GM21390 (cell line): ENCODE results near the gene SPAG8.

Experiments
- ATAC-seq: cut with Tn5 transposase; IDR thresholded peaks from one replicate; pipeline ENCODE4 v1.9.1; 2021; ENCODE audit not compliant: unreplicated experiment

Gene SPAG8

DNA sequence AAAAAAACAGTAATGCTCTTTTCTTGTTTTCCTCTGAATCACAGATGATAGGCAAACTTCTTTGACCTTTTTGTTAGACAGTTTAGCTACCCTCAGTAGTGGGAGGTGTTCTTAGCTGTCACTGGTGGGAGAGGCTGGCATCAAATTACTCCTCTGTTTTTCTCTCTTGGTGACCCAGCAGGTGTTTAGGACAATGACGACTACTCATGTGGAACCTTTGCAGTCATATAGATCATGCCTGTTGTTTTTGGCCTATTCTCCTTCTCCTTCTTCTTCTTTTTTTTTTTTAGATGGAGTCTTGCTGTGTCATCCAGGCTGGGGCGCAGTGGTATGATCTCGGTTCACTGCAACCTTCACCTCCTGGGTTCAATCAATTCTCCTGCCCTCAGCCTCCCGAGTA, 36.0 kb downstream of the SPAG8 start:
- ATAC-seq: no peak

DNA sequence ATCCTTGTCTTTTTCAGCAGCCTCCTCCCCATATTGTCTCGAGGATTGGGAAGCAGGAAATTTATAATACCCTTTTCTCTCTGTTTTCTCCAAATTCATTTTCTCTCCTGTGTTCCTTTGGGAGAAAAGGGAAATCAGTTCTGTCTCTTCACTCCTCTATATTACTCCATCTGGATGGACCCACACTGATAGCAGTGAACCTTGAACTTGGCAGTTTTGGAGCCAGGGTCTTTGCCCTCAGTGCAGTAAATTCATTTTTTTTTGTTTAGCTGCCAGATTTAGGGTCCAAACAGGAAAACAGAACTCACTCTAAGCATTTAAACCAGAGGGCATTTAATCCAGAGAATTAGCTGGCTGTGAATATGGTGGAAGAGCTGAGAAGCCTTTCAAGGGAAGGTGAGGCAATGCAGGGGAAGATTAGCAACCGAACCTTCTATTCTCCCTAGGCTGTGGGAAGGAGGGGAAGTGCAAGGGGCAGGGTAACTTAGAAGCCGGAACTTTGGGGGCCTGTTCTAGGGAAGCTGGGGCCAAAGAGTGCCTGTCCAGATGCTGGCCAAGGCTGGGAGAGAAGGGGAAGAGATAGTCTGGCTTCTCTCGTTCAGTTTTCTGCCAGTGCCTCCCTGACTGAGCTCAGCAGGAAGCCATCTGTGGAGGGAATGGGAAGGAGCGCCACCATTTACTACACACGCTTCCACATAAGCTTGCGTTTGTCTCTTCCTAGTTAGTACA, 37.0 kb downstream of the SPAG8 start:
- ATAC-seq: no peak

DNA sequence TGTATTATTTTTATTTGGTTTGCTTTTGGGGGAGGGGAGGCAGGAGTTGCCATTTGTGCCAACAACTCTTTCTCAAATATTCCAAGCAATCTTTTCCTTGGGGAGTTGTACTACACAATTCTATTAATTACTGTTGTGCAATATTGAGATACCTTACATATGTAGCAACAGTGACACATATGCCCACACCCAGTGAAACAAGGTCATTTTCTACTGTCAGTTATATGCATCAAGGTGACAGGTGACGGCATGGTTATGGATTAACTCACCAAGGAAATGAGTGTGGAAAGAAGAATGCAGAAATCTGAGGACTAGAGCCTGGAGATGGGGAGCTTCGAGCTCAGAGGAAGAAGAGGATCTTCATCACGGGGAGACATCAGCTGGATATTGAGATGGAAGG, 40.1 kb downstream of the SPAG8 start:
- ATAC-seq: no peak

DNA sequence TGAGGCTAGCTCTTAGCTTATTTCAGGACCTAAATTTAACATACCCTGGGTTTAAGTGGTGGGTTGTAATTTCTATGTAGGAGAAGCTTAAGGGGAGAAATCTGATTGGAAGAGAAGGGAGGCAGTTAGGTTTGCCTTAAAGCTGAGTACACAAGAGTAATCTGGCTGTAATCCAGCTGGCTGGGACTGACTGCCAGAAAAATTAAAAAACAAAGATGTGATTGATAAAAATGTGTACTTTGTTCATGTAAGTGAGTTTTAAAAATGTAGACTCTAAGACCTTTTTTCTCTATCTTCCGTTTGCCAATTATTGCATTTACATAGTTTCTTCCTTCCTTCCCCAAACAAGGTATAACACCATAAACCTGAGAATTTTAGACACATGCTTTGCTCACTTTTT, 40.5 kb downstream of the SPAG8 start:
- no peak for ATAC-seq

DNA sequence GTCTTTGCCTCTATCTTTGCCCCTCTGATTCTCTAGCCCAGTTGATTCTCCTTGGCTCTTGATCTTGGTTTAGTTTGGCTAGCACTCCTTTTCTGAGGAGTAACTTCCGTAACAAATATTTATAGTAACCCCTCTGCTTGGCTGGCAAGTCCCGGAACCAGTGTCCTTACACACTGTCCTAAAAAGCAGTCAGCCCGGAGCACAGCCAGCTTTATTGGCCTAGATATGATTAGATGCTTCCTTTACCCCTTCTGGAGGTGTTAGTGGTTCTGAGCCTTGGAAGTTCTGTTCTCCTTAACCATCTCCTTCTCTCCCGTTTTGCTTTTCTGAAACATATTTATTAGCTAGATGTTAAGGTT, 41.0 kb downstream of the SPAG8 start:
- ATAC-seq: no peak

DNA sequence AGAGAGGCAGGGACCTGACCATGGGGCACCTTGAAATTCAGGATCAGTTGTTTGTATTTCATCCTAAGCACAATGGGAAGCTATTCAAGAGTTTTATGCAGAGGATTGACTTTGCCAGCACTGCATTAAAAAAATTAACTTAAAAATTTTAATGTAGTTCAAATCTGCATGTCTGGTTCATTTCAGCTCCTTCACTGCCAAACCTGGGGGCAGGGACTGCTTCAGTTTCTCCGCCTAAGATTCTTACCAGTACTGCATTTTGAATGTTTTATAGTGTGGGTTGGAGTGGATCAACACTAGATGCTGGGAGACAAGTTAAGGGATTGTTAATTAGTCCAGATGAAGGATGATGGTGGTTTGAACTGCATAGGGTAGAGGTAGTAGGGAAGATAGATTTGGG, 42.3 kb downstream of the SPAG8 start:
- no peak for ATAC-seq

DNA sequence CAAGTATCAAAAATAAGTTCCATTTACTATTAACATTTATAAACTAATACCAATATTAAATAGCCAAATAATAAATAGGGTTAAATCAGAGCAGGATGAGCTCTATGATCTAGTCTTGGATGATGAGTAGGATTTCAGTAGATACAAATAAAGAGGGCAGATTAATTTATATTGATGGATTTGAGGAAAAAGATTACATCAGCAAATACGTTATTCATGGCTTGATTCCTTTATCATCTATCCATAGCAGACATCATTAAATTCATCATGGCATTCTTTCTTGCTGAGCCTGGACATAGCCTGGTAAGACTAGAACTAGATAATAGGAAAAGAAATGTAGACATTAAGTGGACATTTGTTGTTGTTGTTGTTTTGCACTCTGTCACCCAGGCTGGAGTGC, 44.6 kb downstream of the SPAG8 start:
- ATAC-seq: no peak

DNA sequence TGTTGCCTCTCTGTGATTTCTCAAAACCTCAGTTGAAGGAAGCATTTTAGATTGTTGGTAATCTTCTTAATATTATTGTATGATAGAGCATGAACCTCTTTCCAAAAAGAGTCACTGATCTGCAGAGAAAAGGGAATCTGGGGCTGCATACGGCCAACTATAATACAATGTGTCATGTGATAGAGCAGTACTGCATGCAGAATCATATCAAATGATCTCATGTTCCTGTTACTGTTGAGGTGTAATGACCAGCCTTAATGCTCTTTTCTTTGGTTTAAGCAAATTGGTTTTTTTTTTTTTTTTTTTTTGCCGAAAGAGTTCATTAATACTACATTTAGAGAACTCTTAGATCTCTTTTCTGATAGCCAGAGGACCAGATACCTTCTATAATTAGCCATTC, 45.1 kb downstream of the SPAG8 start:
- ATAC-seq: no peak

DNA sequence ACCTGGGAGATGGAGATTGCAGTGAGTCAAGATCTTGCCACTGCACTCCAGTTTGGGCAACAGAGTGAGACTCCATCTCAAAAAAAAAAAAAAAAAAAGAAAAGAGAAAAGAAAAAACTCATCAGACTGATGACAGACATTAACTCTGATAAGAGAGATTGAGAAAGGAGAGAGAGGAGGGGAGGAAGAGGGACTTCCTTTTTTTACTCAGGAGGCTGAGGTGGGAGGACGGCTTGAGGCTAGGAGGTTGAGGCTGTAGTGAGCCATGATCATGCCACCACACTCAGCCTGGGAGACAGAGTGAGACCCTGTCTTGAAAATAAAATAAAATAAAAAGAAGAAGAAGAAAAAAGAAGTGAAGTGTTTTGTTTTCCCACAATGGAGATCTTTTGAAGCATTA, 48.3 kb downstream of the SPAG8 start:
- no peak for ATAC-seq

DNA sequence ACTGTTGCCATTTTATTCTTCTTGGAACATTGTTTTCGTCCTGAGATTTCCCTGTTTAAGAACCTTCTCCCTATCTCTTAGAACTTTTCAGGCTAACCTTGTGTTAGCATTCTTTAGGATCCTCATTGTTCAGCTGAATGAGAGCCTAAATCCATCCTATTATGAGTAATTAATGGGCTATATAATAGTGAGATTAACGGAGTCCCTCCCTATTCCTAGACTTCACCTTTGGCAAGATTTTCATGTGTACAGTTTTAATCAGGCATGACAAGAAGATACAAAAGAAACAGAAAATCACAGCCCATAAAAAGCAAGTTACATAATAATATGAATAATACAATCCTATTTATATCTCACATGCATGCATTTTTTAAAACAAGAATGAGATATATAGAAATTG, 48.9 kb downstream of the SPAG8 start:
- no peak for ATAC-seq

DNA sequence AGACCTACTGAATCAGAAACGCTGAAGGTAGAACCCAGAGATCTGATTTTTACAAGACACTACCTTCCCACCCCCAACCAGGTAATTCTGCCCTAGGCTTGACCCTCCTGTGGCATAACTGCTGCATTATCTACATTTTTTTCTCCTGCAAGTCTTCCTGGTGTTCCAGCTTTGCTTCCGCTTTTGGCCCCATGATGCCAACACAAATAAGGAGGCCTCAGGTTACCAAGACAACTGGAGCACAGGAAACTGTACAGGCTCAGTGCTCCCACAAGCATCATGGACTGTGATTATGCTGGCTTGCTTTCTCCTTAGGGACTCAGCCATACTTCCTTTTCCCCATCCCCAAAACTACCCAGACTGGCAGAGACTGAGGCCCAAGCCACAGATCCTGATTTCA, 51.4 kb downstream of the SPAG8 start:
- ATAC-seq: no peak

DNA sequence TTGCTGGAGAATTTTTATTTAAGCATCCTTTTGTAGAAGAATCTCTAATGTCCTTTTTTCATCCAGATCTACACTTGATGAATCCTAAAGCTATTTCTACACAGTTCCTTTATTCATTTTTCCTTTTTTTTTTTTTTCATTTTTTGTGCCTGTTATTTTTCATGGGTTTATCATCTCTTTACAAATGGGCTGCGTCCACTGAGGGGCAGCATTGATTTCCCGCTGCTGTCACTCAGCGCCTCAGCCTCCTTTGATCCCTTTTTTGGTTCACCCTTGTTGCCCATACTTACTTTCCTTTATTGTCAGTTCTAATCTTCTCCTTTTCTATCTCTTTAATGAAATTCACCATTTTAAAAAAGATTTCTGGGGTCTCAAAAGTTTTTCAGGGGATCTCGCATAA, 52.3 kb downstream of the SPAG8 start:
- ATAC-seq: no peak
